HUDEP-2 (cell line): ENCODE data around the gene GJD3.
A peak's percentile ranks its signal among the peaks of the same experiment; 100 is the strongest.

Experiments
- DNase-seq, 76 experiments: peaks; one replicate each; lab custom pipeline; 2025; ENCODE audit not compliant: unreplicated experiment in 76 of 76; lab: John Stamatoyannopoulos, UW

Gene GJD3

DNA sequence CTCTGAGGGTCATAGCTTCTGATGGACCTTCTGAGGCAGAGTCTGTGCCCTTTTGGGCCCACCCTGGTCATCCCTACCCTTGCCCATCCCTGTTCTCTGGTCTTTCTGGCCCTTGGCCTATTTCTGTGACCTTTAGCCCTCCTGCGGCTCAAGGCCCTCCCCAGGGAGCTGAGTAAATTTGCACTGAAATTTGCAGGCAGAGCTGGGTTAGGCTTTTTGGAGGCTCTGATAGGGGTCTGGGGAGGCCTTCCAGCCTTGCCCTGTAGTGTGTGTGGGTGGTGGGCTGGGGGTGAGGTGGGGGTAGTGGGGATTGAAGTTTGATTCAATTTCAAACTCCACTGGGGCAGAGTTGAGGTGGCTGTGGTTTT, 37.7 kb downstream of the GJD3 start:
- no peak for DNase-seq

DNA sequence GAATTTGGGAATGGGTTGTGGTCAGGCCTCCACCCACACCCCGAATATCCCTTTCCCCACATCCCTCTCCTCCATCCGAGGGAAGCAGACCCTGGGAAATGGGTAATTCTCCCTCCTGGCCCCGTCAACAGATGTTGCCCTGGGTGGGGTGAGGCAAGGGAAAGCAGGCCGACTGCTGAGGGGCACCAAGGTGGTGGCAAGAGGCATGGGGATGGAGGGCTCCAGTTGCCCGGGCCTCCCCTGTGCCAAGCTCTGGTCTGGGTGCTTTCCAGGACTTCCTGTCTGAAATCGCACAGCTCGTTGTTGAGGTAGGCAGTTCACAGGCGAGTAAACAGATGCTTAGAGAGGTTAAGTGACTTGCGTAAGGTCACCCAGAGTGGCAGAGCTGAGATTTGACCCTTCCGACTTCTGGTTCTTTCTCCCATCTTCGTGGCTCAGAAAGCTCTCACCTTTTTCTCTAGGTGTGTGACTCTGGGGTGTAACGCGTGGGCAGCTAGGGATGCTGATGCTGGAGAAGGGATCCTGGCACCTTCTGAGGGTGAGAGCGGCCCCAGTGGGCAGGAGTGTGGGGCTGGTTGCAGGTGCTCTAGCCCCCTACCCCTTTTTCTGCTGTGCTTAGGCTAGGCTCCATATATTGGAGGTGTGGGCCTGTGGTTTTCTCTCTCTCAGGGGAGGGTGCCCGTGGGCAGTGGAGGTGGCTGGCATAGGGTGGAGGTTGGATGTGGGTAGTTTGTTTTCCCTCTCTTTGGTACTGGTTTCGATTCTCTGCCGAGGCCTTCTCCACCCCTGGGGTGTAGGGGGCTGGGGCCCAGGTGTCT, 38.3 kb downstream of the GJD3 start:
- no peak for DNase-seq

DNA sequence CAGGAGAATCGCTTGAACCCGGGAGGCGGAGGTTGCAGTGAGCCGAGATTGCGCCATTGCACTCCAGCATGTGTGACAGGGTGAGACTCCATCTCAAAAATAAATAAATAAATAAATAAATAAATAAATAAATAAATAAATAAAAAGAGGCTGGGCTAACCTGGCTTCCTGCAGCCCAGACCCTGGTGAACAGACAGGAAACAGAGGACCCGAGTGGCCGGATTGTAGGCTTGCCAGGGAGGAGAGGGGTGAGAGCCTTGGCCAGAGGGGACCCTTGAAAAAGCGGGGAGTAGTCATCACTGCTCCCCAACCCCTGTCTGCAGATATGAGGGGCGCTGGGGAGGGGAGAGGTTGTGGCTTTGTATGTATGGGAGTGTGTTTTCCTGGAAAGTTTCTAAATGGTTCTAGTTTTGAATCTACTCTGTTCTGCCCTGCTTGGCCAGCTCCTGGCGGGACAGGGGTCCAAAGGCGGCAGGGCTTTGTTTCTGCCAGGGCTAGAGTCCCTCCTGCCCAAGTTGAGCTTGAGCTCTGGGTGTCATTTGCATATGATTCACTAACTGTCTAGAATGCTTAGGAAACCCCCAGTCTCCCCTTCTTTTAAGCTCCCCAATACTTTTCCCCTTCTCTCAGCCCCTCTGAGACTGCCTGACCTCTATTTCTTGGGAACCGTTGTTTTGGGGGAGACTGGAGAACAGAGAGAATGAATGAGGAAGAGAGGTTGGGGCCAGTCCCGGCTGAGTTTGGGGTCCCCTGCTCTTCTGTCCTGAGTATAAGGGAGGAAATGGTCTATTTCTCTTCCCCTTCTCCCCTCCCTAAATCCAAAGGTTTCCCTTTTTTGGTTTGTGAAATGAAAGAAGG, 39.2 kb downstream of the GJD3 start:
- no peak for DNase-seq

DNA sequence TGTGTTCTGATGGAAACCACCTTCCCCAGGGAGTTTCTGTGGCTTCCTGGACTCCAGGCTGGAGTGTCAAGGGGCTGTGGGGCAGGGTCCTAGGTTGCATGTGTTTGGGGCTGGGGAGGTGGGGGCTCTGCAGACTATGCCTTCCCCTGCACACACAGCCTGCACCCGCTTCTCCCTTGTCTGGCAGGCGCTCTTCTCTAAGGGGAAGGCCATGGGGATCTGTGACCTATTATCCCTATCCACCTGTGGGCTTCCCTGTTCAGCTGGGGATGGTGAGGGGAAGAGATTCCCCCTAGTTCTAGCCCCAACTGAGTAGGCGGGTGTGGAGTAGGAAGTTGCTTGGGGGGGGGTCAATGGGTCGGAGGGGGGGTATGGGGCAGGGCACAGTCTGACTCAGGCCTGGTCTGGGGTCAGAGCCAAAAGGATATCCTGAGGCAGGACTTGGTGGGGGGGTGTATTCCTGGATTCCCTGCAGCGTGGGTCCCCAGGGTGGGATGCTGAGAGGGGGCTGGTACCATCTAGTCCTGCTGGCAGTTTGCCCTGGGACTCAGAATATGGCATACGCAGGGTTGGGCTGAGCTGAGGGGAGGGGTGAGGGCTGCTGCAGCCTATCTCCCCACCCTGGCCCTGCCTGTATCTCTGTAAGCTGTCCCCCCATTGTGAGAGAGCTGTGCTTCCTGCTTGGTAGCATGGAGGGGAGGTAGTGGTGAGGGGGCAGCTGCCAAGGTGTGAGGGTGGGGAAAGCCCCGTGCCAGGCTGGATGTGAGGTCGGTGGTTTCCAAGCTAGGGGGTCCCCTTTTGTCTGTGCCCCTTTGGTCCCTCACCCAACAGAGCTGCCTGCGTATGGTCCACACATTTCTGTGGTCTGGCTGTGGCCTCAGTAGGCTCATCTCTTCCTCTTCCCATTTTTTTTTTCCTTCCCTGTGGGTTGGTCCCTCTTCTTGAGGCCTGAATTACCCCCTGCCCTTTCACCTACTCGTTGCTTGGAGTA, 40.9 kb downstream of the GJD3 start:
- DNase-seq: peak in 40 of 76 experiments; percentile 5 to 58 (median 34)

DNA sequence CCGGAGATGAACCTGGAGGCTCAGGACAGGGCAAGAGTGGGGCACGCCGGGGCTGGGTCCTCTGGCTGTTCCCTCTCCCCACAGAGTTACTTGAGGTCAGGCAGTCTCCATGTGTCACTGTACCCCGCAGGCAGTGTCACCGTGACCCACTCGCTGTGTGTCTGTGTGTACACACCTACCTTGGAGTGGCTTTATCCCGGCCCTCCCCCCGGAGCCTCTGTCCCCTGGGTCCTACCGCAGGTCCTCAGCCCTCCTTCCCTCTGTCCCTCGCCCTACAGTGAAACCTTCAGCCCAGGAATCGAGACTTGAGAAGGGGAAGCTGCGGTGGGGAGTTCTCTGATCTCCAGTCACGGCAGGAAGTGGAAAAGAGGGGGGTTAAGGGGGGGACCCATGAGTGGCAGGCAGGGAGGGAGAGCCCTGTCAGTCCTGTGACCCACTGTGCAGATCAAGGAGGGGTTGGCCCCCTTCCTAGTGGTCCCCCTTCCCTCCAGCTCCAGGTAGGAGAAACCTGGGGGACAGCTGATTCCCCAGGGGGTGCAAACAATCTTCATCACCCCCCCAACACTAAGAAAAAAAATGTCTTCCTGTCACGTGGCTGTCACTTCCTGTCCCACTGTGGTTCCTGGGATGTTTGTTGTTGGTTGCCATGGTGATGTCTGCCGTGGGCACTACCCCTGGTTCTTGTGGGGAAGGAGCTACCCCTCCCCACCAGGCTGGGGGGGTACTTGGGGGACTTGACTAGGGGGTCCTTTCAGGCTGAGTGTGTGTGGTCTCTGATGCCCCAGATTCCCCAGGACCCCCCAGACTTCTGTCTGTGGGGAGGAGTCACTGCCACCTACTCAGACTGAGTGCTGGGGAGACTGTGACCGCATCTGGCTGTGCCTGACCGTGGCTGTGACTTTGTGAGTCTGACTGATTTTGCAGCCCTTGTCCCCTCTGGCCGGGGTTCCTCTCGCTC, 41.9 kb downstream of the GJD3 start:
- DNase-seq: peak in 65 of 76 experiments; percentile 12 to 82 (median 52)

DNA sequence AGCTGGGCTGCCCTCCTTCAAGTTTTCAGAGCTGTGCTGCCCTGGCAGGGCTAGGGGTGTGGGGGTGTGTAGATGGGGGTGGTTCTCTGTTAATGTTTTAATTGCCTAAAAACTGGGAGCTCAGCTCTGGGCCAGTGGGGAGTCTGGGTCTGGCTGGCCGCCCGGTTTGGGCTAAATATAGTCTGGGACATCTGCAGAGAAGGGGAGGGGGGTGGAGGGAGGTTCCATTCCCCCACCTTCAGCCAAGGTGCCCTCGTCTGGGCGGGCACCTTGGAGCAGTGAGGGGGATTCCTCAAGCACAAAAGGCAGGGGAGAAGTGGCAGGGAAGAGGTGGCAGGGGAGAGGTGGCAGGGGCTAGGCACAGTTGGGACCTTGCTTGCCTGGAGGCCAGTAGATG, 42.6 kb downstream of the GJD3 start:
- peak in 2 of 76 experiments; percentile 14 to 20 for DNase-seq

DNA sequence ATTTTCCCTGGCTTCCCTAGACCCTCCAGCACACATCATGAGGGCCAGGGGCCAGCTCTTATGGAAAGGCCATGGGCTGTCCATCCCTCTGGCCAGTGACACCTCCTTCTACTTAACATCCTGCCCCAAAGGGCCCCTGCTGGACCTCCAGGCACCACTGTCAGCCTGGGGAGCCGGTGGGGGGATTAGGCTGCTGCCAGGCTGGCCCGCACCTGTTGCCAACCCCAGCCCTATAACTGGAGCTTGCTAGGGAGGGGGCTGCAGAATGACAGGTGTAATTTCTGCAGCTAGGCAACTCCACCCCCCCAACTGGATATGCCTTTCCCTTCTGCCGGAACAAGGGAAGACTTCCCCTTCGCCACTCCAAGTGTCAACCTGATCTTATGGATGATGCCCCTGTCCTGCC, 43.0 kb downstream of the GJD3 start:
- DNase-seq: no peak

DNA sequence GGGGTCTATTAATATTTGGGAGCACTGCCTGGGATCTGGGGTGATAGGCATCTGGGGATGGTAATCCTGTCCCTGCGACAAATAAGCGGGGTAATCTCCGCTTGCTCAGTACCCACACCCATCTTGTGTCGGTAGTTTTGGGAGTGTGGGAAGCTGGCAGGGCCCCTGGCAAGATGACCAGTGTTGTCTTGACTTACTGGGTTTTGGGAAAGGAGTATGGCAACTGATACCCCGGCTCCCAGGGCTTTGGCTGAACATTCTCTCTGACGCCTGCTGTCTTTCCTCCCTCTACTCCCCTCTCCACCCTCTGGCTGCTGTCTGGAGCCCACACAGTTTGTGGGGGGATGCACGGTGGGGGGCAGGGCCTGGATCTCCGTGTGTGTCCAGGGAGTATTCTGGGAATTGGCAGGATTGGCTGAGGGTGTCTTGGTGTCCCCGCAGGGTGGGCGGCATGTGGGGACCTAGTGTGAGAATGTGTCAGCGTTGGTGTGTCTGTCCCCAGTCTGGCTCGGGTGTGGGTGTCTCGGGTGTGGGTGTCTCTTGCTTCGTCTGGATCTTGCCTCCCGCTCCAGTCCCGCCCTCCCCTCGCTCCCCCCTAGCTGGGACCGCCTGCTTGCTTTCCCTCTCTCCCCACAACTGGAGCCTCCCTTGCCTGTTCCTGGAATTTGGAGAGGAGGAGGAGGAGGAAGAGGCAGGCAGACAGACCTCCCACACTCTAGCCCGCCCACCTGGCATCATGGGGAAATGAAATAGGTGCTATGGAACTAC, 43.6 kb downstream of the GJD3 start:
- DNase-seq: peak in 20 of 76 experiments; percentile 7 to 47 (median 26)

DNA sequence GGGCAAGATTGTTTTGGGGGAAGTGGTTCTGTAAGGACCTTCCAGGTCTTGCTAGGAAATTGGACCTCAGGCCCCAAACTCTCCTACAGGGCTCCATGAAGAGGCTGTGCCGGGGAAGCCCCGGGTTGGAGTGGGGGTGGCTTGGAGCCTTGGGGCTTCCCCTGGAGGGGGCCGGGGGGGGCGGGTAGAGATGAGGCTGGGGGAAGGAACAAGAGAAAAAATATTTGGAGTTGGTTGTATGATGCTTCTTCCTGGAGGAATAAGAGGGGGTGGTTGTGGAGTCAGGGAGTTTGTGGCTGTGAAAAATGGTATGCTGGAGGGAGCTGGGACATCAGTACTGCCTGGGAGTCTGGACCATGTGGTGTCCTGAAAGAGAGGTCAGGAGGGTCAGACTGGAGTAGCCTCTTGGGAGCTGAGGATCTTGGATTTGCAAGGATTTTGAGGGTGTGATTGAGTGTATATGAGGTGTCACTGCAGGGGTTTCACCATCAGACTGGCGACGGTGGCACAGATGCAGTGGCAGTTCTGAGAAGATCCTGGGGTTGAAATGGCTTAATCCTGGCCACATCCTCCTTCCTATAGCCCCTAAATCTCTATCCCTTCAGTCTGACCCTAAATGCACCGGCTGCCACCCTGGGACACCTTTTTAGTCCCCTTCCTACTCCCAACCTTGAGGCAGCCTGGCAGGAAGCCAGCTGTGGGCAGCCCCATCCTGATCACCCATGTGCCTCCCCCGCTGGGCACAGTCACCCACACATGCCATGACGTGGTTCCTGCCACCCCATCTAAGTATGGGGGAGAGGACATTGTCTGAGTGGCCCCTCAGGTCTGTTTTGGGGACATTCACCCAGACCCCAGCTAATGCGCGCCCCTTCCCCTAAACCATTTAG, 44.6 kb downstream of the GJD3 start:
- DNase-seq: peak in 19 of 76 experiments; percentile 7 to 55 (median 25)

DNA sequence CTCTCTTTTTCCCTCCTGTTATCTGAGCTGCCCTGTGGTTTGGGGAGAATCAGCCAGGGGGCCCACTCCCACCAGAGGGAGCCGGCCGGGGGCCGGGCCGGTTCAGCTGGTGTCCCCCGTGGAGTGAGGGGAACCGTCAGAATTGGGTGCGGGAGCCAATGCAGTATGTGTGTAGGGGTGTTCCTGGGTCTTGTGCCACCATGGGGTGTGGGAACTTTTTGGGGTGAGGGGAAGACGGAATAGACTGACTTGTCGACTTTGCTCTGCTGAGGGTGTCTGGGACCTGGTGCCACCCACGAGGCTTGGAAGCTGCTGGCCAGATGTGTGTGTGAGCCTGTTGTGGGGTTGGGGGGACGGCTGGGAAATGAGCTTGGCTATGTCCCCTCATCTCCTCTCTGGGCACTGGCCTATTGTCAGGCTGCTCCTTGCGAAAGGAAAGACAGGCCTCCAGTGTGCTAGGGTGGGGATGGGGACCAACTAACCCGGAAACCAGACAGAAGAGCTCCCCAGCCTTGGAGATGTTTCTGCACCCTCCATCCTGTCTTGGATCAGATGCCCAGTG, 45.6 kb downstream of the GJD3 start:
- no peak for DNase-seq

DNA sequence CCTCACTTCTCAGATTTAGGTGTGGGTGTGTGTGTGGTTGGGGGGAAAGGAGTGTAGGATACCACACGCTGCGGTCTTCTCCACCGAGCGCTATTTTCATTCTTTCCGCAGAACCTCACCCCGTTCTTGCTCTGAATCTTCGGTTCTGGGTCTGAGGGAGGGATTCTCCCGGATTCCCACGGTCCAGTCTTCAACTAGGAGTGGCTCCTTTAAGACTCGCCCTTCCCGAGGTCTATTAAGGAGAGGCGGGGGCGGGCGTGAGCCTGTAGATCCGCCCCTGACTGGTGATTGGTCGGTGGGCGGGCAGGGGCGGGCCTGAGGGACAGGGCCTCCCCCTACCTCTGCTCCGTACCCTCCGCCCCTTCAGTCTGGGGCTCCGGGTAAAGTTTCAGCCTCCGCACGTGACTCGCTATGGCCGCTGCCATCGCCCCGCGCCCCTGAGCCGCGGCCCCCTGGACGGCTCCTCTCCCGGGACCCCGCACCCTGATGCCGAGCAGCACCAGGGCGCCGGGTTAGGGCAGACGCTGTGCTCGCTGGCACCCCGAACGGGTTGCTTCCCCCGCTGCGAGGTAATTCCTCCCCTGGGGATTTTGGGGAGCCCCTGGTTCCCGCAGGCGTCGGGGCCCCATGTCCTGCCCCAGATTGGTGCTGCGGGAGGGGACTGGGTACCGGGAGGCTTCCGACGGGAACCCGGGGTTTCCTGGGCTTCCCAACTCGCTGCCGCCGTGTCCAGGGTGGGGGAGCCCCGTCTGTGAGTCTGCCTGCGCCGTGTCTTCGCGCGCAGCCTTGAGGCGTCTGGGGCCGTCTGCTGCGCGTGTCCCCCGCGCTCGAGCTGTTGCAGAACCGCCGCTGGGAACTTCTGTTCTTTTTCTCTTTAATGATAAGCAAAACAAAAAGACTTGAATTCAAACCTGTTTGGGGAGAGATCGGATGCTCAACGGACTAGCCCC, 46.4 kb downstream of the GJD3 start:
- DNase-seq: peak in 73 of 76 experiments; percentile 42 to 94 (median 85)

DNA sequence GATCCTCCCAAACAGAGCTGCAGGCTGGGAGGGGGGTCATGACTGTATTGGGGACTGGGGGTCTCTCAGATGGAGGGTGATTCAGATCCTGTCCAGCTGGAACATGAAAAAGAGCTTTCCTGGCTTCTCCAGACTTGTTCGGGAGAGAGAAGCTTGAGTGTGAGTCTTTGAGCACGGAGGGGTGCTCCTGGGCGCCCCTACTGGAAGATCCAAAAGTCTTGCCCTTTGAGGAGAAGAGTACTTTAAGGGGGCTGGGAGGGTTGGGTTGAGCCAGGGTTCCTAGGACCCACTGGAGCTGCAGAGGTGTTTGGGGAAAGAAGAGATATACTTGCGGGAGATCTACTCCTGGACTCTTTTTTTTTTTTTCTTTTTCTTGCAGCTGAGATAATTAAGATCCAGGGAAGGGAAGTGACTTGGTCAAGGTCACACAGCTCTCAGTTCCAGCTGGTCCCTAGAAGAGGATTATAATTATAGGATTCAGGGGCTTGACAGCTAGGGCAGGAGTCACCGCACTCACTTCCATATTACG, 47.1 kb downstream of the GJD3 start:
- peak in 45 of 76 experiments; percentile 7 to 55 (median 32) for DNase-seq

DNA sequence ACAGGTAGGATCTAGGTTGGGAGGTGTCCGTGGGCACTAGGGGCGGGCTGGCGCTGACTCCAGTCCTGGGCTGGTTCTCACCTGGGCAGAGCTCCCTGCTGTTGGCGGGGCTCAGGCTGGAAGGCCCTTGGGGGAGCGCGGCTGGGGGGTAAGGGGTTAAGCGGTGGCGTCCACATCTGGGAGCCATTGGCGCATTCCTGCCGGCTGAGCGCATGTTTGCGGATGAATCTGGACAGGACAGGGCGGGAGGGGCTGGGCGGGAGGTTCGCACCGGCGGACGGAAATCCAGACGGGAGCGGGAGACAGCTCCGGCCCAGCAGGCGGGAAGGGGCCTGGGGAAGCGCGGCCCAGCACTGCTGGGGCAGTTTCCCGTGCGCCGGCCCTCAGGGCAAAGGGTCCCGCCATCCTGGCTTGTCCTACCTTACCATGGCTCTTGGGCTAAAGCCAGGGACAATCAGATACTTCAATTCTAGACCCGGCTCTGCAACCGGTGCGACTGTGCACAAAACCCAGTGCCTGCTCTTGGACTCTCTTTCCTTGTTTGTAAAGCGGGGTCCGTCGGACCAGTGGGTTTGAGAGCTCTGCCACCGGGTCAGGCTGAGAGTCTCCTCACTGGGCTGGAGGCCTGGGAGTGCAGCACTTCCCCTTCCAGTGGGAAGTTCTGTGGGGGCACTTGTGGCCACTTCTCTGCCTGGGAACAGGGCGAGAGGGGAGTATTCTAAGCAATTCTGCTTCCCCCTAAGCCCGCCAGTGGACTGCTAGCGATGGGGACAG, 47.8 kb downstream of the GJD3 start:
- no peak for DNase-seq

DNA sequence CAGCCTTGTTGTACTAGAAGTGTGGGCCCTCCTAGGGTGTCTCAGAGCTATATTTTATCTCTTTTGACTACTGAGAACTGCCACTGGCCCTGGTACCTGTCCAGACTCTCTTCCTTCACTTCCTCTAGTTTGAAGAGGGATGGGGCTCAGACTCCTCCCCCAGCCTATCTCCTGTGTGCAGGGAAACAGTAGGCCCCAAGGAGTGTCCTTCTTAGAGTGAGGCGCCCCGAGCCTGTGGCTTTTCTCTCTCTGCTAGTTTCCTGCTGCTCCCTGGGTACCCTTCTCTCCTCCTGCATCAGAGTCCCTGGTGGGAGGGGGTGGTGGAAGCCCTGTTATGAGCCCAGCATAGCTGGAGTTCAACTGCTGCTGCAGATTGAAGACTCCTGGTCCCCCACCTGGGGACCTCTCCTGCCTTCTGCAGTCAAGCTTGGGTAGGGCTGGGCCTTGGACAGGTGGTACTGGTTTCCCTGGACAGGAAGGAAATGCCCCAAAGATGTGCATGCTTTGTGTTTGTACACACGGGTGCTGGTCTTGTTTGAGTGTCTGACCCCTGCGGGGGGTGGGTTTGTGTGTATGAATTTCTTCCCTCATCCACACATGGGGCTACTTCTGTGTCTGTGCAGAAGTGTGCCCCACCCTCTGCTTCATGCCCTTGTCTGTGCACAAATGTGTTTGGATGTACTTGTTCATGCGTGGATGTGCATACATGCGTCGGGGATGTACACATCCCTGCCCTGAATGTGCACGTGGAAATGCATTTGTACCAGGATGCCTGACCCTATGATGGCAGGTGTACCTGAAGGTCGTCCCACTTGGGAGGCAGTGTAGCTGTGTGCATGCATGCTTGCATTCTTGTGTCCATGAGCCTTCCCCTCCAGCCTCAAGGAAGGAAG, 48.6 kb downstream of the GJD3 start:
- peak in 37 of 76 experiments; percentile 11 to 62 (median 39) for DNase-seq
